IPS-20b (cell line): ENCODE data around the gene NATD1.
A peak's percentile ranks its signal among the peaks of the same experiment; 100 is the strongest.

Experiments used
- H3K27ac ChIP-seq: one replicate; pipeline ENCODE4 v1.5.1; 2013; ENCODE audit warnings: low read length
- H3K27me3 ChIP-seq: 2 replicates; pipeline ENCODE4 v1.6.1; 2013; ENCODE audit warnings: mild to moderate bottlenecking, low read length, inconsistent platforms; ENCODE audit not compliant: insufficient read depth
- H3K36me3 ChIP-seq: 2 replicates; pipeline ENCODE4 v1.6.1; 2013; ENCODE audit warnings: low read depth, mild to moderate bottlenecking, inconsistent platforms, low read length, moderate library complexity; ENCODE audit not compliant: insufficient read depth
- H3K4me1 ChIP-seq: 2 replicates; pipeline ENCODE4 v1.6.1; 2013; ENCODE audit warnings: mild to moderate bottlenecking, control low read depth, inconsistent platforms, low read length, moderate library complexity; ENCODE audit not compliant: insufficient read depth
- H3K4me3 ChIP-seq: 2 replicates; pipeline ENCODE4 v1.5.1; 2013; ENCODE audit warnings: mild to moderate bottlenecking, low read length, inconsistent platforms
- H3K9ac ChIP-seq: 2 replicates; pipeline ENCODE4 v1.6.1; 2013; ENCODE audit warnings: low read depth, mild to moderate bottlenecking, inconsistent platforms, low read length, moderate library complexity
- H3K9me3 ChIP-seq: 2 replicates; pipeline ENCODE4 v1.6.1; 2013; ENCODE audit warnings: mild to moderate bottlenecking, low read depth, low read length, inconsistent platforms; ENCODE audit not compliant: insufficient read depth

Gene NATD1

DNA sequence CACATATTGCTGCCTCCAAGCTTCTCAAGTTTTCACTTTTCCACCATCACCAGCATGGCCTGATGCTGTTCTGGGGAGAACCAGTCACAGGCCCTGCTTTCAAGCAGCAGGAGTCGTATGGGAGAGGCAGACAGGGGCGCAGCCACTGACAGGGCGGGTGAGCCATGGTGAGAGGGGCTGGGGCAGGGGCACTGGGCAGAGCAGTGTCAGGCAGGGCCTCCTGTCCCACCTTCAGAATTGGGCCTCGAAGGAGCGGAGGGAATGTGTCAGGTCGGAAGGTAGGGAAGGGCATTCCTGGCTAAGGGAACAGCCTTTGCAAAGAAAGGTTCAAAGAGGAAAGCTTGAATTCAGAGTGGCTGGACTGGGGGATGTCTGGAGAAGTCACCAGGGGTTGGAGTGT is 26.4 kb upstream of the NATD1 start:
- Histone ChIP-seq H3K4me1 (peaks cover 3% of the 10 kb centered on the region), H3K9me3 (no peaks in the 10 kb centered on the region), H3K27me3 (peaks cover 66% of the 10 kb centered on the region), H3K4me3 (no peak overlapping the region), H3K9ac (no peak overlapping the region), H3K27ac (no peak overlapping the region), H3K36me3 (no peaks in the 10 kb centered on the region)

DNA sequence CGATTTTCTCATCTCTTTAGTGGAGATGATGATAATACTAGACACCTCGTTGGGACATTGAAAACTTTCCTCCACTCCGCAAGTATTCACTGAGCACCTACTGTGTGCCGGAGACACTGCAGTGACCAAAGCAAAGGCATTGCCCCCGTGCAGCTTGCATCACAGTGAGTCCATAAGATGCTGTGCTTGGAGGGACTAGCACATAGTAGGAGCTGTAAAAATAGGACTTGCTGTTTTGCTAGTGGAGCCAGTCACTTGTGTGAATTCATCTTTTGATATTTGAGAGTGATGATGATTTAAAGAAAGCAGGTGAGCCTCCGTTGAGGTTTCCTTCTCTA is 26.0 kb upstream of the NATD1 start:
- Histone ChIP-seq H3K27me3 (peaks cover 70% of the 10 kb centered on the region), H3K36me3 (no peaks in the 10 kb centered on the region), H3K4me3 (no peak overlapping the region), H3K9ac (no peak overlapping the region), H3K9me3 (no peaks in the 10 kb centered on the region), H3K4me1 (peaks cover 3% of the 10 kb centered on the region), H3K27ac (no peak overlapping the region)

GRCh38 chr17:21278450-21279197 is 25.4 kb upstream of the NATD1 start:
- Histone ChIP-seq H3K9ac (no peak overlapping the region), H3K36me3 (no peaks in the 10 kb centered on the region), H3K4me3 (no peak overlapping the region), H3K27me3 (peaks cover 65% of the 10 kb centered on the region), H3K4me1 (peaks cover 3% of the 10 kb centered on the region), H3K27ac (no peak overlapping the region), H3K9me3 (no peaks in the 10 kb centered on the region)

DNA sequence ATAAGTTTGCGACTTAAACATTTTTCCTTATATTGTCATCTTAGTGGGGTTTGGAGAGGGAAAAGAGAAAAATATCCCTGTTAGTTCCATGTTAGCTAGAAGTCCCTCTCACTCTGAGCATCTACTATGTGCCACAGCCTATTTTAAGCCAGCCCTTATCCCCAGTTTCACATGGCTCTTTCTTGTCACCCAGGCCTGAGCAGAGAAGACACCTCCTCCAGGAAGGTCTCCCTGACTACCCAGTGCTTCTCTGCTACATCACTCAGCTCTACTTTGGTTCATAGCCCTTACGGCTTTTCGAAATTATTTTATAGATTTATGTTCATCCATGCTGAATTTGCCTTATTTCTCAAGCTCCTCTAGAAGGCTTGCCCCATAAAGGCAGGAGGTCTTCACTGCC is 24.1 kb upstream of the NATD1 start:
- Histone ChIP-seq H3K9me3 (no peaks in the 10 kb centered on the region), H3K9ac (no peak overlapping the region), H3K4me1 (peaks cover 3% of the 10 kb centered on the region), H3K4me3 (no peak overlapping the region), H3K27ac (no peak overlapping the region), H3K27me3 (peaks cover 52% of the 10 kb centered on the region), H3K36me3 (no peaks in the 10 kb centered on the region)

DNA sequence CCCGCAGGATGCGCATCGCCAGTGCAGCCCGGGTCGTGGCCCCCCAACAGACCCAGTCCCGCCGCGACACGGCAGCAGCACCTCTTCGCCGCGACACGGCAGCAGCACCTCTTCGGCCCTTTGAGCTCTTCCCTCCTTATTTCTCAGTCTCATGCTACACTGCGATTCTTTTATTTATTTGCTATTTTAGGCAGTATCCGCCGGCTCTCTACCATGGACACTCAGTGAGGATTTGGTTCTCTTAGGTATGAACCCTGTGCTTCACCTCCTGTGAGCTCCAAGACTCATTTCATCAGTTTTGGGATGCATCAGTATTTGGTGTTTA is 23.0 kb upstream of the NATD1 start:
- H3K27me3 ChIP-seq = peaks cover 44% of the 10 kb centered on the region
- no peak overlapping the region for H3K27ac ChIP-seq
- no peaks in the 10 kb centered on the region for H3K36me3 ChIP-seq
- H3K9ac ChIP-seq = peak overlapping the region; percentile 84; the same call in 1 of the 2 replicates
- H3K4me3 ChIP-seq = peak overlapping the region; percentile 72; the same call in 1 of the 2 replicates
- H3K9me3 ChIP-seq = no peaks in the 10 kb centered on the region
- H3K4me1 ChIP-seq = peaks cover 3% of the 10 kb centered on the region

GRCh38 chr17:21275579-21276263 is 22.5 kb upstream of the NATD1 start:
- H3K4me1 ChIP-seq = peaks cover 3% of the 10 kb centered on the region
- H3K9ac ChIP-seq = peak overlapping the region; percentile 84
- no peak overlapping the region for H3K27ac ChIP-seq
- no peaks in the 10 kb centered on the region for H3K36me3 ChIP-seq
- no peaks in the 10 kb centered on the region for H3K9me3 ChIP-seq
- peaks cover 44% of the 10 kb centered on the region for H3K27me3 ChIP-seq
- H3K4me3 ChIP-seq = peak overlapping the region; percentile 72

GRCh38 chr17:21275047-21275578 is 21.9 kb upstream of the NATD1 start:
- no peaks in the 10 kb centered on the region for H3K9me3 ChIP-seq
- H3K4me3 ChIP-seq = peak overlapping the region; percentile 72
- peak overlapping the region; percentile 84 for H3K9ac ChIP-seq
- peaks cover 44% of the 10 kb centered on the region for H3K27me3 ChIP-seq
- no peak overlapping the region for H3K27ac ChIP-seq
- no peaks in the 10 kb centered on the region for H3K36me3 ChIP-seq
- H3K4me1 ChIP-seq = peaks cover 3% of the 10 kb centered on the region

GRCh38 chr17:21272881-21273792 is 19.9 kb upstream of the NATD1 start:
- Histone ChIP-seq H3K4me3 (no peak overlapping the region), H3K27ac (no peak overlapping the region), H3K9ac (no peak overlapping the region), H3K36me3 (no peaks in the 10 kb centered on the region), H3K4me1 (peaks cover 3% of the 10 kb centered on the region), H3K9me3 (no peaks in the 10 kb centered on the region), H3K27me3 (peaks cover 33% of the 10 kb centered on the region)

DNA sequence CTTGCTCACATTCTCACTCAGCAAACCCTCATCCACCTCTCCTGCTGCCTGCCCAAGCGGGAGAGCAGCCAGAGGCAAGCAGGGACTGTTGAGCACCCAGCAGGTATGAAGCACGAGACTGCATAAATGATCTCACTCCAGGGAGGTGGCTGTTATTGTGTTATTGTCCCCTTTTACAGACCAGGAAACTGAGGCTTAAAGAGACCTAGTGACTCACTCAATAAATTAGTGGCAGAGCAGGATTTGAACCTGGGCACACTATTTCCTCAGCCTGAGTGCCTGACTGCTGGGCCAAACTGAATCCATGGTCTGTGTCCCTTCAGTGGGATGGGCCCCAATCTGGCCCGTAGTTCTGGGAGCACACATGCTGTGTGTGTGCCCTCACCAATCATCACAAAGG is 19.0 kb upstream of the NATD1 start:
- H3K4me3 ChIP-seq = no peak overlapping the region
- peaks cover 3% of the 10 kb centered on the region for H3K4me1 ChIP-seq
- no peaks in the 10 kb centered on the region for H3K9me3 ChIP-seq
- peaks cover 28% of the 10 kb centered on the region for H3K27me3 ChIP-seq
- H3K9ac ChIP-seq = no peak overlapping the region
- no peaks in the 10 kb centered on the region for H3K36me3 ChIP-seq
- H3K27ac ChIP-seq = no peak overlapping the region

GRCh38 chr17:21271454-21272183 is 18.4 kb upstream of the NATD1 start:
- Histone ChIP-seq H3K9me3 (no peaks in the 10 kb centered on the region), H3K4me1 (peaks cover 3% of the 10 kb centered on the region), H3K27me3 (peaks cover 22% of the 10 kb centered on the region), H3K27ac (no peak overlapping the region), H3K4me3 (no peak overlapping the region), H3K9ac (no peak overlapping the region), H3K36me3 (no peaks in the 10 kb centered on the region)

DNA sequence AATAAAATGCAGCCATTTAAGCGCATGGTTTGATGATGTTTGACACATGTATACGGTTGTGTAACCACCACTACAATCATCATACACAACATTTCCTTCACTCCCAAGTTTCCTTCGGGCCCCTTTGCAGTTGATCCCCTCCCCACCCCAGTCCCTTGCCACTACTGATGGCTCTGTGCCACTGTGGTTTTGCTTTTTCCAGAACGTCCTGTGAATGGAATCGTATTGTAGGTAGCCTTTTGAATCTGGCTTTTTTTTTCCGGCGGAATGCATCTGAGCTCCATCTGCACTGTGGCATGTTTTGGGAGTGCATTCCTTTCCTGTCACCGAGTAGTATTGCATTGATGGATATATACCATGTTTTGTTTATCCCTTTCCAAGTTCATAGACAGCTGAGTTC is 16.2 kb upstream of the NATD1 start:
- no peaks in the 10 kb centered on the region for H3K9me3 ChIP-seq
- H3K36me3 ChIP-seq = no peaks in the 10 kb centered on the region
- no peaks in the 10 kb centered on the region for H3K4me1 ChIP-seq
- no peak overlapping the region for H3K27ac ChIP-seq
- no peak overlapping the region for H3K9ac ChIP-seq
- H3K4me3 ChIP-seq = no peak overlapping the region
- H3K27me3 ChIP-seq = peaks cover 2% of the 10 kb centered on the region
